K562 (cell line): ENCODE measurements around the gene PDHX. TPM values are rescaled to one million over a fixed set of nuclear protein-coding genes. Genes with fewer than 3 reads are reported as not detected.
A peak's percentile ranks its signal among the peaks of the same experiment; 100 is the strongest.

ENCODE experiments used
- HDAC2 ChIP-seq: fragments of 450-650 bp; IDR thresholded peaks from 2 replicates; pipeline ENCODE4 v1.6.1; 2016; ENCODE audit warnings: mild to moderate bottlenecking
- HMG20A ChIP-seq: fragments of 450-650 bp; formaldehyde crosslinking; conservative IDR thresholded peaks from 2 replicates; pipeline ENCODE4 v1.4.0; 2020; ENCODE audit warnings: mild to moderate bottlenecking, mixed read lengths
- HMGN3 ChIP-seq: IDR thresholded peaks from 2 replicates; pipeline ENCODE4 v1.6.1; 2011; ENCODE audit warnings: borderline replicate concordance, low read depth, mild to moderate bottlenecking, mixed read lengths, low read length; ENCODE audit not compliant: insufficient read length; ENCODE audit errors: extremely low read depth
- NKRF ChIP-seq: fragments of 450-650 bp; IDR thresholded peaks from 2 replicates; pipeline ENCODE4 v1.6.1; 2016; ENCODE audit warnings: borderline replicate concordance
- POLR3A ChIP-seq: IDR thresholded peaks from 2 replicates; pipeline ENCODE4 v1.6.1; 2011; ENCODE audit warnings: borderline replicate concordance, mild to moderate bottlenecking, moderate library complexity; ENCODE audit not compliant: insufficient read length, insufficient read depth; ENCODE audit errors: extremely low read depth
- RBFOX2 ChIP-seq: fragments of 200-400 bp; formaldehyde crosslinking; IDR thresholded peaks from 2 replicates; pipeline ENCODE4 v1.6.1; 2017; ENCODE audit warnings: low read depth, mild to moderate bottlenecking, low read length, moderate library complexity
- ZFP30 ChIP-seq: fragments of 250-450 bp; sonication (Bioruptor Pico); IDR thresholded peaks from 2 replicates; pipeline ENCODE4 v1.8.0; 2022; ENCODE audit warnings: moderate library complexity, mild to moderate bottlenecking, inconsistent platforms, borderline replicate concordance
- ZNF407 ChIP-seq: fragments of 450-650 bp; IDR thresholded peaks from 2 replicates; pipeline ENCODE4 v1.6.1; 2016; ENCODE audit warnings: low read depth
- ZNF551 ChIP-seq: fragments of 250-450 bp; sonication (Bioruptor Pico); IDR thresholded peaks from 2 replicates; pipeline ENCODE4 v1.5.0; 2021; ENCODE audit warnings: mild to moderate bottlenecking, moderate library complexity
- ZNF586 ChIP-seq: fragments of 450-650 bp; formaldehyde crosslinking; conservative IDR thresholded peaks from 2 replicates; pipeline ENCODE4 v1.4.0; 2020; ENCODE audit warnings: mild to moderate bottlenecking, moderate library complexity
- polyA plus RNA-seq, 8 experiments: library from polyadenylated mRNA; depleted of rRNA in 4 of 8; stranded (reverse) in 5 of 8; unstranded in 3 of 8; fragments of >200 nt; fragmentation: Nextera tagmentation in 2 of 8; fragmentation: Illumina TruSeq in 1 of 8; extraction: Ambion mirVana in 2 of 8; extraction: Trizol in 1 of 8; gene quantifications; 2 replicates each; pipeline versions ENCODE4 v1.2.1 to v1.2.3, GENCODE V29; 2011 to 2014; ENCODE audit warnings: inconsistent platforms in 1 of 8, missing spikeins in 1 of 8
- total RNA-seq, 7 experiments: library from RNA; depleted of rRNA in 6 of 7; stranded (reverse); fragments of >200 nt in 6 of 7; fragmentation: Illumina TruSeq in 2 of 7; extraction: Trizol in 2 of 7; gene quantifications; 2 replicates each; pipeline versions ENCODE4 v1.2.1 to v1.2.3, GENCODE V29; 2011 to 2021; ENCODE audit warnings: low replicate concordance in 1 of 7
- TF ChIP-seq, protein P1 (sequence below): fragments of 450-650 bp; formaldehyde crosslinking; IDR thresholded peaks from 2 replicates; pipeline ENCODE4 v1.4.0; 2022; ENCODE audit warnings: mild to moderate bottlenecking, moderate library complexity
- TF ChIP-seq, protein P2 (sequence below), 2 experiments: fragments of 450-650 bp in 1 of 2; sonication (generic) in 1 of 2; formaldehyde crosslinking in 1 of 2; IDR thresholded peaks in 1 of 2; conservative IDR thresholded peaks in 1 of 2; 2 replicates each; pipeline versions ENCODE4 v1.6.1 to v1.8.1; 2016 to 2023; ENCODE audit warnings: mild to moderate bottlenecking in 2 of 2, moderate library complexity in 2 of 2, inconsistent platforms in 1 of 2, missing genetic modification reagents in 1 of 2

PDHX gene
- total and polyA plus RNA-seq, 9 of the 15 experiments (the other 6 are each of a cell fraction or from before 2014, with no cell fraction given), result 20.8 to 43.5 (median 31.2) TPM

DNA sequence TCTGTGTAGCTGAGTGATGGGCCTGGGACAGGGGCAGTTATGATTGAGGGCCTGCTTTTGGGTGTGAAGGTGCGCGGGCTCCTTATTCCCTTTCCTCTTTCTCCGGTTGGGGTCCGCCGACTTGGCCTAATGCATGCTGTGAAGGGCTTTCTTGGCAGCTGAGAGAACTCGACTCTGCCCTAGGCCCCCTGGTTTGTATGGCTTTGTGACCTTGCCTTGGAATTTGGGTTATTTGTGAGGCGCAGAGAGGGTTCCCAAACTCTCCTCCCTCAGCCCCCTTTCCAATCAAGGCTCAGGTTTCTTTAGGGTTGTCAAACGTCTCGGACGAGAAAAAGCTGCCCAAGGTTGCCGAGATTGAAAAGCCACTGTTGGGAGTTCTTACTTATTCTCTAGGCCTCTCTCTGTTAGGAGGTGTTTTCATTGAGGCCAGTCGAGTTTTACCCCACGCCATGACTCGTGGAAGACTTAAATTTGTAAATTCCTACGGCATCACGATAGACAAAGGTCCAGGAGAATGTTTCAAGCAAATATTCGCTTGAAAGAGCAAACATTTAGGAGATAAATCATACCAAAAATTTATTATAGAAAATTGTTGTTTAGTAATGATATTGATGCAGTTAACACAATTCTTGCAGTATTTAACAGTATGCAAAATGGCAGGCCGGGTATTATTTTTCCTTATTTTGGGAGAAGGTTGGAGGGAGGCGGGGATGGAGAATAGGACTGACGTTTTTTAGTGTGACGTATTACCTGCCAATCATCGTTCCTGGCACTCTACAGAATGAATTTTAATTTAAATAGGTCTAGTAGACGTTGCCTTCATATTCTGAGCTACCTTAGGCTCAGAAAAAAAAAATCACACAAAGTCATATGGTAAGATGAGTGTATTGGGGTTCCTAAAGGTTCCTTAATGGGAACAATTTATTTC lies 689 bp downstream of the PDHX start (continued):
- TF ChIP-seq ZNF407 (no peak), POLR3A (no peak), HDAC2 (0 out of 2 replicates have a peak, but pooled peaks have one; percentile 0), RBFOX2 (no peak), ZNF586 (CRISPR knock-in tag) (no peak), ZNF551 (CRISPR knock-in tag) (no peak), HMGN3 (no peak), ZFP30 (CRISPR knock-in tag) (no peak), HMG20A (CRISPR knock-in tag) (no peak), NKRF (0 out of 2 replicates have a peak, but pooled peaks have one; percentile 6)
- TF ChIP-seq, protein P1, sequence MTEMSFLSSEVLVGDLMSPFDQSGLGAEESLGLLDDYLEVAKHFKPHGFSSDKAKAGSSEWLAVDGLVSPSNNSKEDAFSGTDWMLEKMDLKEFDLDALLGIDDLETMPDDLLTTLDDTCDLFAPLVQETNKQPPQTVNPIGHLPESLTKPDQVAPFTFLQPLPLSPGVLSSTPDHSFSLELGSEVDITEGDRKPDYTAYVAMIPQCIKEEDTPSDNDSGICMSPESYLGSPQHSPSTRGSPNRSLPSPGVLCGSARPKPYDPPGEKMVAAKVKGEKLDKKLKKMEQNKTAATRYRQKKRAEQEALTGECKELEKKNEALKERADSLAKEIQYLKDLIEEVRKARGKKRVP (CRISPR knock-in tag), result no peak
- TF ChIP-seq, protein P2, sequence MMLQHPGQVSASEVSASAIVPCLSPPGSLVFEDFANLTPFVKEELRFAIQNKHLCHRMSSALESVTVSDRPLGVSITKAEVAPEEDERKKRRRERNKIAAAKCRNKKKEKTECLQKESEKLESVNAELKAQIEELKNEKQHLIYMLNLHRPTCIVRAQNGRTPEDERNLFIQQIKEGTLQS (IDR thresholded peaks at IDR 0.05), result 0 out of 2 replicates have a peak, but pooled peaks have one; percentile 6
- TF ChIP-seq, protein P2 (CRISPR knock-in tag; conservative IDR thresholded peaks at IDR 0.05), result 0 out of 2 replicates have a peak, but pooled peaks have one; percentile 20
